GM12801 (cell line): ENCODE results near the gene AKAP6.

ENCODE experiments used
- TF ChIP-seq, protein P1 (sequence below): IDR thresholded peaks from one replicate; pipeline ENCODE4 v1.5.1; 2011; ENCODE audit warnings: control low read depth; ENCODE audit not compliant: insufficient read length; ENCODE audit errors: extremely low read depth

Gene AKAP6

DNA sequence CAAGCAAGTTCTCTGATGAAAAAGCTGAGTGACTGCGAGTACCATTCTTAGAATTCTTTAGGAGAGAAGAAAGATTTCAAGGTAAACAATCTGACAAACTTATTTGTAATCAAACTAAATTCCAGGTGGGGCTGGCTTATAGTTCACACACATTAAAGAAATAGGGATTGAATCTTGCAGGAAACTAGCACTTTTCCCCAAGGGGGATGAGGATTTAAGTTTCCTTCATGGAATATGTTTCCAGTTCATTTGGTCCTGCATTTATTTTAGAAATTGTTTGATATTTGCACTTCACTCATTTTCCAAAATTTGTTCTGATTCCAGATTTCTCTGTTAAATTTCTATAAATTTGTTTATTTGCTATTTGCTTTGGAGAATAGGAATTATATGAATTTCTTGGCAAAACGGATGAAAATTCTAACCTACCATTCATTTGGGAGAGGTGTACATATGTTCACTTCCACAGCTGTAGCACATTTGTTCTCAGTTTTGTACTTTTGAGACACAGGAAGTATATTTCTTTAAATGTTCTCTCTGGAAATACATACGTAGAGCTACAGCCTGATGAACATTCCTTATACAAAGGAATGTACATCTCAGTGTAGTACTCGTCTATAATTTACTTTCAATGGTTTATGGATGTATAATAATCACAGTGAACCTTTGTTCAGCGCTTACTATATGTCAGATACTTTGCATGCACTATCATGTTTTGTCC, 145.5 kb downstream of the AKAP6 start:
- TF ChIP-seq, protein P1, sequence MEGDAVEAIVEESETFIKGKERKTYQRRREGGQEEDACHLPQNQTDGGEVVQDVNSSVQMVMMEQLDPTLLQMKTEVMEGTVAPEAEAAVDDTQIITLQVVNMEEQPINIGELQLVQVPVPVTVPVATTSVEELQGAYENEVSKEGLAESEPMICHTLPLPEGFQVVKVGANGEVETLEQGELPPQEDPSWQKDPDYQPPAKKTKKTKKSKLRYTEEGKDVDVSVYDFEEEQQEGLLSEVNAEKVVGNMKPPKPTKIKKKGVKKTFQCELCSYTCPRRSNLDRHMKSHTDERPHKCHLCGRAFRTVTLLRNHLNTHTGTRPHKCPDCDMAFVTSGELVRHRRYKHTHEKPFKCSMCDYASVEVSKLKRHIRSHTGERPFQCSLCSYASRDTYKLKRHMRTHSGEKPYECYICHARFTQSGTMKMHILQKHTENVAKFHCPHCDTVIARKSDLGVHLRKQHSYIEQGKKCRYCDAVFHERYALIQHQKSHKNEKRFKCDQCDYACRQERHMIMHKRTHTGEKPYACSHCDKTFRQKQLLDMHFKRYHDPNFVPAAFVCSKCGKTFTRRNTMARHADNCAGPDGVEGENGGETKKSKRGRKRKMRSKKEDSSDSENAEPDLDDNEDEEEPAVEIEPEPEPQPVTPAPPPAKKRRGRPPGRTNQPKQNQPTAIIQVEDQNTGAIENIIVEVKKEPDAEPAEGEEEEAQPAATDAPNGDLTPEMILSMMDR = no peak

DNA sequence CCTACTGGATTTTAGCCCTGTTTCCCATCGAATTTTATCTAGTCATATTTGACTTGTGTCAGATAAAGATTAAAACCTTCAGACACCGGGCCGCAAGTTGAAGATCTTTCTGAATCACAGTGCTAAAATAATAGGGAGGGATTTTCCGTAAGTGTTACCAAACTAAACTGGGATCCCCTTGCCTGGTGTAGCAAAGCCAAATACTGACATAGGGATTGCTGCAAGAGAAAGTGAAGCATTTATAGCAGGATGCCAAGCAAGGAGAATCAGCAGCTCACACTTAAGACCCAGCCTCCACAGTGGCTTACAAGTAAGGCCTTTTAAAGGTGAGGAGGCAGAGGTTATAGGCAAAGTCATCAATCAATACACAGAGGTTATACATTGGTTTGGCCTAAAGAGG, 147.4 kb downstream of the AKAP6 start:
- TF ChIP-seq, protein P1 = no peak

DNA sequence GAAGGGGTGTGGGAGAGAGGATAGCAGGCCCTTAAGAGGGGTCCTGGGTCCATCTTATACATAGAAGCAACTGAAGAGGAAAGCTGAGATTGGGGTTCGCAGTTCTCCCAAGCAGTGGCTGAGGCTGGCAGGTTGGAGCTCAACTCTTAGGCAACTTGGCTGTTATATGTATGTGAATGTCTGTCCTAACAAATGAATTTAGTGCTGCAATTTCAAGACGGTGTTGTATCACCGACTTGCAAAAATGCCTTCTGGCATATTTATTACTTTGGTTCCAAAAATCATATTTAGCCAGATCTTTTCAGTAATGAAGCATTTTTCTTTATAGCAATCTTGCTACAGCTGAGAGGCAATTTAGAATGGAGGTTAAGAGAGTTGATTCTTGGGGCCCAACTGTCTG, 148.3 kb downstream of the AKAP6 start:
- TF ChIP-seq, protein P1 = no peak

DNA sequence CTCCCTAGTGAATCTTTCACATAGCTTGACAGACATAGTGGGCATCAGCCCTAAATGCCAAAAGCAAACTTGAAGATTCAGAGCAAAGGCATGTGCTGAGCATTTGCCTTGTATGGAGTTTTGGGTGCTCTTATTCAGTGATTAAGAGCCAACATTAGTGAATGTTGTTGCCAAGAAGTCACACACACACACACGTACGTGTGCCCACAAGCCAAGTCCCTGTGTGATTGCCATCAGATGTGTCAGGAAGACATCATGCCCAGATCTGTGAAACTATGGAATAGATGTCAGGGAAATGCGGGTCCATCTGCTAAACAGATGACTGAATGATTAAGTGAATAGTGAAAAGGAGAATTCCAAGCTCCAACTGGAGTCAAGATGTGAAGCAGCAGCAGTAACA, 149.0 kb downstream of the AKAP6 start:
- TF ChIP-seq, protein P1 = no peak

DNA sequence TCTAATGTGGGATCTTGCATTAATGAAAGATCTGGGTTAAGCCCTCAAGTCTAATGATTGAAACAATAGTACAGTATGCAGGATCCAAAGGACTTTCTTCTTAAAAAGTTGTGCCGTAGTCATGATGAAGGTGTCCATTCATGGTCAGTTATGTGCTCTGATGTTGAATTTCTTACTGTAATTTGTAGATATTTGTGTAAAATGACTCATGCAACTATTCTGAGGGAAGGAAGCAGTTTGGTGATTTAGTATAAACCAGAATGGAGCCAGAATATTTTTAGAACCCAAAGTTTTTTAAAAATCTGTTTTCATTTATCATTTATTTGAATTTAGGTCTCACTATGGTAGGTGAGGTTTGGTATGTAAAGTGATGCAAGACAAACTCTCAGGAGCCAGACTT, 151.2 kb downstream of the AKAP6 start:
- TF ChIP-seq, protein P1 = no peak

DNA sequence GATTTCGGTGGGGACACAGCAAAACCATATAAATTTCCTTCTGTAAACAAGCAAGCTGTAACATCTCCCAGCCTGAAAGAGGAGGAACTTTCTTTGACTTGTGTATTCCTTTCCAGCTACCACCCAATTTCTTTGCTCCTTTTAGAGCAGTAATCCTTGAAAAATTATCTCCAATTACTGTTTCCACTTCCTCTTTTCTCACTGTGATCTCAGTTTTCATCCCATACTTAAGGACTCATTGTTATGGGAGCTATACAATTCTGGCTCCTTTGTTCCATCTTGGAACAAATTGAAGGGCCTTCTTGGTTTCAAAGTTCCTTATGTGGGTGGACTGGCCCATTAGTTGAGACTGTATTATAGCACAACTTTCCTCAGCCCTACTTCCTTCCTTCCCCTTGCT, 152.6 kb downstream of the AKAP6 start:
- TF ChIP-seq, protein P1 = no peak

DNA sequence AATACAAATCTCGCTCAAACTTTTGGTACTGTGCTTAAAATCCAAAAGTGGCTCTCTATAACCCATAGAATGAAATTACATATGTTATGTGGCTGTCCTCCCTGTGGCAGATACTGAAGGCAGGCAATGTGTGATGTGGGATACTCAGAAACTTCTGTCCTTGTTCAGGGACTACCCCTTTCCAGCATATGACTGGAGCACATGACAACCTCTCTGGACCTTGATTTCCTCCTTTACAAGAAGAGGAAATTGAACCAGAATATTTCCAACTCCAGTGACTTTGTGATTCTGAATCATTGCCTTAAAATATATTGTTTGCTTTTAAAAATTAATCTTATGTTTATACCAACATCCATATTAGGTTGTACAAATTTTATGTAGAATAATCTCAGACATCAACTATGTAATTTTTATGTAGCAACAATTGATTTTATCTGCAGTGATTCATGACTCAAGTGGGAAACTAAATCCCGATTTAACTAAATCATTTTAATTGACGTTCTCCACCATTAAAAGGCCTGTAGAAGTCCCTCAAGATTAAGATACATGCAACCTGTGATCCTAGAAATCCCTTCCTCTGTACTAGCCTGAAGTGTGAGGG, 162.4 kb downstream of the AKAP6 start:
- TF ChIP-seq, protein P1 = no peak
